Prostate gland (tissue), 2 donors: ENCODE measurements around the gene GPER1.

Experiments
- POLR2A ChIP-seq: fragments of 450-650 bp; IDR thresholded peaks from one replicate; pipeline ENCODE4 v1.6.1; 2016; ENCODE audit warnings: antibody characterized with exemption, mild to moderate bottlenecking
- TF ChIP-seq, protein P1 (sequence below), 4 experiments: fragments of 200-600 bp in 2 of 4; fragments of 450-650 bp in 2 of 4; sonication (generic) in 2 of 4; IDR thresholded peaks; 1 replicate in 3 of 4; 2 replicates in 1 of 4; pipeline ENCODE4 v1.5.1; 2016 to 2019; ENCODE audit warnings: antibody characterized with exemption in 4 of 4, mild to moderate bottlenecking in 2 of 4, moderate library complexity in 2 of 4

GRCh38 chr7:1123715-1124114 lies 35.8 kb downstream of the GPER1 start:
- TF ChIP-seq, protein P1, sequence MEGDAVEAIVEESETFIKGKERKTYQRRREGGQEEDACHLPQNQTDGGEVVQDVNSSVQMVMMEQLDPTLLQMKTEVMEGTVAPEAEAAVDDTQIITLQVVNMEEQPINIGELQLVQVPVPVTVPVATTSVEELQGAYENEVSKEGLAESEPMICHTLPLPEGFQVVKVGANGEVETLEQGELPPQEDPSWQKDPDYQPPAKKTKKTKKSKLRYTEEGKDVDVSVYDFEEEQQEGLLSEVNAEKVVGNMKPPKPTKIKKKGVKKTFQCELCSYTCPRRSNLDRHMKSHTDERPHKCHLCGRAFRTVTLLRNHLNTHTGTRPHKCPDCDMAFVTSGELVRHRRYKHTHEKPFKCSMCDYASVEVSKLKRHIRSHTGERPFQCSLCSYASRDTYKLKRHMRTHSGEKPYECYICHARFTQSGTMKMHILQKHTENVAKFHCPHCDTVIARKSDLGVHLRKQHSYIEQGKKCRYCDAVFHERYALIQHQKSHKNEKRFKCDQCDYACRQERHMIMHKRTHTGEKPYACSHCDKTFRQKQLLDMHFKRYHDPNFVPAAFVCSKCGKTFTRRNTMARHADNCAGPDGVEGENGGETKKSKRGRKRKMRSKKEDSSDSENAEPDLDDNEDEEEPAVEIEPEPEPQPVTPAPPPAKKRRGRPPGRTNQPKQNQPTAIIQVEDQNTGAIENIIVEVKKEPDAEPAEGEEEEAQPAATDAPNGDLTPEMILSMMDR (IDR thresholded peaks at IDR 0.05): peak in 3 of 4 experiments; percentile 26 to 59 (median 43)
- no peak for TF ChIP-seq POLR2A
